ENCODE data around the gene TEK.

DNA sequence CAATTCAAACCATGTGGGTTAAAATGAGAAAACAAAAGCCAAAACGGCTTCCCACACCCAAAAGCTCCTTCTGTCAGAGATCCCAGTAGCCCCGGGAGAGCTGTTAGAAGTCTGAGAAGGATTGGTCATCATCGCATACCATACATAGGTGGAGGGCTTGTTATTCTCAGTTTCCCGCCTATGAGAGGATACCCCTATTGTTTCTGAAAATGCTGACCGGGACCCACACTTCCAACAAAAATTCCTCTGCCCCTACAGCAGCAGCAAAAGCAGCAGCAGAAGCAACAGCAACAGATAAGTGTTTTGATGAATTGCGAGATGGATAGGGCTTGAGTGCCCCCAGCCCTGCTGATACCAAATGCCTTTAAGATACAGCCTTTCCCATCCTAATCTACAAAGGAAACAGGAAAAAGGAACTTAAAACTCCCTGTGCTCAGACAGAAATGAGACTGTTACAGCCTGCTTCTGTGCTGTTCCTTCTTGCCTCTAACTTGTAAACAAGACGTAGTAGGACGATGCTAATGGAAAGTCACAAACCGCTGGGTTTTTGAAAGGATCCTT, at the start of gene TEK:
- TF ChIP-seq POLR2A (IDR thresholded peaks at IDR 0.05; ENCODE audit: low read length) (no peak), GATA1 (IDR thresholded peaks at IDR 0.05; ENCODE audit: low read depth, low read length) (no peak)

All from erythroblast (primary cell).